ENCODE results near the gene NUDT9.
"Not testable (repeated sequence)": the region's sequence is repeated elsewhere in the genome, so short reads cannot be mapped to it uniquely, and the experiment has no call there.

The NUDT9 gene

DNA sequence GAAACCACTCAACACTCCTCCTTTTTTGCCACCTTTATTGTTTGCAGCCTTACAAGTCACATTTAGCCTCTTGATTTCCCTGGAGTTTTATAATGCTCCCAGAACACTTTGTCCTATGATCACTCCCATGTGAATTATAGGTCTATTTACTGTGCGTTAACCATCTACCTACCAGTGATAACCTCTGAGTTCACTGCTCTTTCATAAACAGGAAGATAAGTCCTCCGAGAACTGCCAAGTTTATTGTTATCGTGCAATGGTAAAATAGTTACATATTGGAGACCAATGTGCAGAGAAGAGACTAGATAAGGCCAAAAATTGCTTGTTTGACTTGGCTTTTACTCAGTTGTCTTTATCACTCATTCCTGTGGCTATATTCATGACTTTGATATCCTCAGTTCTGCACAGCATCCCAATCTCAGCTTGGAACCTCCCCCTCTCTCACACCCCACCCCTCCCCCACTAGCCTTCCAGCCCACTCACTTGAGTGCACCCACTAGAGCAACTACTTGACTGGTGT, 12.9 kb upstream of the NUDT9 start:
- no peak for FAIRE-seq

DNA sequence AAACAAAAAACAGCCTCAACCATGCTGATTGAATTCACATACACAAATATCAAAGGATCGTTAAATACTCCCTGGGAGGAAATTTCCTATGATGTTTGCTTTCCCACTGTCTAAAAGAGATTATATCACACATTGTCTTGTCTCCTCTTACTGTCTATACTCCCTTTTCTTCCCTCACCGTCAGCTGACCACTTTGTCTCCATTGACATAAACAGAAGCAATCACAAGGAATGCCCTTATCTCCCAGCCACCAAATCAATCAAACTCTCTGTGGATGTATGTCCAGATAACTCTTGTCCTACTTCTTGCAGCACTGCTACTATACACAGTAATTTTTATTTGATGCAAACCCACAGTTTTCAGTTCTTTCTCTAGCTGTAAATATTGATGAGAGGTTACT, 12.2 kb upstream of the NUDT9 start:
- no peak for FAIRE-seq

DNA sequence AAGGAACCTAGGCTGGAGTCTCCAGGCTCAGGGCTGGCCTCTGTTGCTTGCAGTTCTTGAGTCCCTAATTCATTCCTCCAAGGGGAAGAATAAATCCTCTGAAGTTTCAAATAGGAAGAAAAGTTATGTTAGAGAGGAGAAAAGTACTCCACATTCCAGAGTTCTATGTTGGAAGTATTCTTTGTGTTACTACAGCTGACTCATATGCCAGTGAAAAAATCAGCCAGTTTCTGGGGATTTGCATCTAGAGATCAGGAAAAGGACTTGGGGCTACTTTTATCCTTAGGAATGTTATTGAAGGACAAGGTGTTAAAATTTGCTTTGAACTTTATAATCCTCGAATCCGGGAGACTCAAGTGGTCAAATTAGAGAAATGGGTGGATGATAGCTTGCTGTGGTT, 11.7 kb upstream of the NUDT9 start:
- no peak for FAIRE-seq

DNA sequence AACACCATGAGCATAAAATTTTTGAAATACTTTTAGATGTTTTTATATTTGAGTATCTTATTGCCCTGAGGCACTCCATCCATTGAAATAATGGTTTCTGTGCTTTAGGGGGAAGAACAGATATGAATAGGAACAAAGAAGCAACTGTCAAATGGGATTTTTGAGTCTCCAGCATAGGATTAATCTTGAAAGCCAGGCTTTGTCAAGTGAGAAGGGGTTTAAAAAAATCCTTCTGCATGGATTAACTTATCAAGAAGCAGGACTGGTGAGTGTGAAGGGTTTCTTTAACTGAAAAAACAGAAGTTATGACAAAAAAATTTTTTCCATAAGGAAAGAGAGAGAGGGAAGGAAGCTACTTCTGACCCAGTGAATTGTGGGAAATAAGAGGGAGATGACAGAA, 7.6 kb upstream of the NUDT9 start:
- FAIRE-seq, result no peak

DNA sequence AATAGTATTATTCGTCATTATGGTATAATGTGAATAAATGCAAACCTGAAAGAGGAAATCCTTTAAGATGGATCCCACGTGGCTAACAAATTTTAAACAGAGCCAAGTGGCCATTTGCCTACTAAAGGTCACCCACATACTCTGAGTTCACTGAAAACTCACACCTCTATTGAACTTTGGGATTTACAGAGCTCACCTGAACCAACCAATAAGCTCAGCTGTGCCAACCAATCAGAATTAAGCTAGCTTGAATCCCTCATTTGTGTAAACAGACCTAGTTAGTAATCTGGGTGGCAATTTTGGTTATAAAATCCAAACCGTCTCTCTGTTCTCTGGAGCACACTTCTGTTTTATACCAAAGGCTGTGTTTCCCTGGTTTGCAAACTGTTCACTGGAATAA, 5.4 kb upstream of the NUDT9 start:
- FAIRE-seq, result no peak

DNA sequence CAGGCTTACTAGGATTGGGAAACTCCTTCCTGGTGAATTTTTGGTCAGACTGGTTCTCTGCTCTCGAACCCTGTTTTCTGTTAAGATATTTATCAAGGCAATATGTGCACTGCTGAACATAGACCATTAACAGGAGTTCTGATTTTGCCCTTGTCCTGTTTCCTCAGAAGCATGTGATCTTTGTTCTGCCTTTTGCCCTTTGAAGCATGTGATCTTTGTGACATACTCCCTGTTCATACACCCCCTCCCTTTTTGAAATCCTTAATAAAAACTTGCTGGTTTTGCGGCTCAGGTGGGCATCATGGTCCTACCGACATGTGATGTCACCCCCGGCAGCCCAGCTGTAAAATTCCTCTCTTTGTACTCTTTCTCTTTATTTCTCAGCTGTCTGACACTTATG, 4.0 kb upstream of the NUDT9 start:
- FAIRE-seq, result not testable (repeated sequence)

DNA sequence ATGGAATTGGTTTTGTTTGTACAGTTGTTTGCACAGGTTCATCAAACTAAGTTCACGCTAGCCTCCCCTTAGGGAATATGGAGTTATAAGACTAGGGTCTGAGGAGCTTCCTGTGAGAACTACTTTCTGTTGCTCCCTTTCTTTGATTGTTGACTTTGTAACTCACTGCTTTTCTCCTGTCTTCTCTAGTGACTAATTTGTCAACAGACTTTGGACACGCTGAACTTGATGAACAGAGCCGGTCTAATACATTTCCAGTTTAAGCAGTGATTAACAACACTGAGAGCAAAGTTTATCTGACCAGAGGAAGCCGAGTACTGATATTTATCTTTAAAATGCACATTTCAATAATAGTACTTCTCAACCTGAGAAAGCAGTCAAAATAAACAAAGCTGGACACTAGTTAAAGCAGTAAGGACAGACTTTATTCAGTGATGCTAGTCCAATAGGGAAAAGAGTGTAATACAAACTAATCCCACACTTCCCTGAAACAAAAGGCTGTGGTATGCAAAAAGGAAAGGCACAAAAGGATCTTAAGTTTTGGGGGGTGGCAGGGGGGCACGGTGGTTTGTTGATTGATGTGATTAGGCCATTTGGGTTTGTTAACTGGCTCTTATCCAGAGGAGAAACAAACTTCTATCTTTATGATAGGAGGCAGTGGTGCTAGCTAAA, 2.7 kb upstream of the NUDT9 start:
- no peak for FAIRE-seq

DNA sequence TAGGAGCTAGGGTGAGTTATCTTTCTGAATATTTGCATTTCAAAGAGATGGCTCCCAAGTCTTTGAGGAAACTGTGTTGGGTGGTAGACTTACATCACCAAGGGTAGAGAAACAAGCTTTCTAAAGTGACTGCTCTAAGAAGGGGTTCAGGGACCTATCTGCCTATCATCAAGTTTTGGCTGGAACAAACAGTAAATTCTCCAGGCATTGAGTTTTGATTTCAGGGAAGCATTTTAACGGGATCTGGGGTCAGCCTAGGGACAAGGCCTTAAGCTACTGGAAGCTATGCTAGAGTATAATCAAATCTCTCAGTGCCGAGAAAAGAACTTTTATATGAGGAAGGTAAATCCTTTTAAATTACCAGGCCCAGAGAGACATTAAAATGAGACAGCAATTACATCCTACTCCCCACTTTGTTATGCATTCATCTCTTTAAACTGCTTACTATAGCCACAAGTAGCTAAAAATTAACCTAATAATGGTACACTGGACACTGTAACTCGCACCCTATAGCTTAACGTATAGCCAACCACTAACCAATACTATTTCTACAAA, 2.0 kb upstream of the NUDT9 start:
- FAIRE-seq, result no peak

DNA sequence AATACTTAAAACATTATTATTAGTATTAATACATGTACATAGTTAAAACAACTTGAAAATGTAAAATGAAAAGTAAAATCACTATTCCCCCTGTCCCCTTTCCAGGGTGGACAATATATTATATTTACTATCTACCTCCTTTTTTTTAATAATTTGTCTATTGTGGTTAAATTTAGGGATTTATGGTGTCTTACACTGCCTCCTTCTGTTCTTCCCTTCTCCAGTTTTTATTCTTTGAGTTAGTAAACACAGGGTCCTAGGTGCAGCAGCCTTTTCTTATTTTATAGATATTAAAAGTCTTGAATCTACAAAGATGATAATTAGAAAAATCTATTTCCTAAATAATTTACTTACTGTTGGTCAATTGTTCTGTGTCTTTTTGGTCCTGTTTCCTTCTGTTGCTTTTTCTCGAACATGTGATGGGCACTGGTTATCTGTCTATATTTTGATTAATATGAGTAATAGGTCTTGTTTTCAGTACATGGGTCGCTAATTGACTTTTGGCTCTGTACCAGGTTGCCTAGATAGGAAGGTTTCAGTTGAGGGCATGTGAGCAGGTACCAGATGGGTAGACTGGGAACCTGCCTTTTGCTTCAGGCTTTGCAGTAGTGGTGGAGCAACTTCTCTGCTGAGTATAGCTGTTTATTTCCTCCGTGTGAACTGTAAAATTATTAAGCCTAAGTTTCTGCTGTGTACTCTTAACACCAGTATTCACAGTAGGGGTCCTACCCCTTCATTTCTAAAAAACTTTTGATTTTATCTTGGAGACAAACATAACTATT, 1.1 kb downstream of the NUDT9 start:
- FAIRE-seq, result no peak

DNA sequence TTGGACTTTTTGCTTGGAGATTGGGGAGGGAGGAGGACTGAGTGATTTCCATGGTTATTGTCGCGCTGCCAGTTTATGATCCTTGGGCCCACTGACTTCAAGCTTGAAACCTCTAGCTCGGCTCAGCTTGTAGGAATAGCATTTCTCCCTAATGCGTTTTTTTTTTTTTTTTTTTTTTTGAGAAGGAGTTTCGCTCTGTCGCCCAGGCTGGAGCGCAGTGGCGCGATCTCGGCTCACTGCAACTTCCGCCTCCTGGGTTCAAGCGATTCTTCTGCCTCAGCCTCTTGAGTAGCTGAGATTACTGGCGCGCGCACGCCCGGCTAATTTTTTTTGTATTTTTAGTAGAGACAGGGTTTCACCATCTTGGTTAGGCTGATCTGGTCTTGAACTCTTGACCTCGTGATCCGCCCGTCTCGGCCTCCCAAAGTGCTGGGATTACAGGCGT, 1.7 kb downstream of the NUDT9 start:
- not testable (repeated sequence) for FAIRE-seq

DNA sequence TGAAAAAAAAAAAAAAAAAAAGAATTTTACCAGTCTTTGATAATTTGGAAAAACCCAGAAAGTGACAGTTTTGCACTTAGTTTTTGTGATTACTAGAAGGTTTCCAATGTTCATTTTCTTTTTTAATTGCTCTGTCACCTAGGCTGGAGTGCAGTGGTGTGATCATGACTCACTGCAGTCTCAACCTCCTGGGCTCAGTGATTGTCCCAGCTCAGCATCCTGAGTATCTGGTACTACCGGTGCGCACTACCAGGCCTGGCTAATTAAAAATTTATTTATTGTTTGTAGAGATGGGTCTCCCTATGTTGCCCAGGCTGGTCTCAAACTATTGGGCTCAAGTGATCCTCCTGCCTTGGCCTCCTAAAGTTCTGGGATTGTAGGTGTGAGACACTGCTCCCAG, 3.3 kb downstream of the NUDT9 start:
- FAIRE-seq, result no peak

DNA sequence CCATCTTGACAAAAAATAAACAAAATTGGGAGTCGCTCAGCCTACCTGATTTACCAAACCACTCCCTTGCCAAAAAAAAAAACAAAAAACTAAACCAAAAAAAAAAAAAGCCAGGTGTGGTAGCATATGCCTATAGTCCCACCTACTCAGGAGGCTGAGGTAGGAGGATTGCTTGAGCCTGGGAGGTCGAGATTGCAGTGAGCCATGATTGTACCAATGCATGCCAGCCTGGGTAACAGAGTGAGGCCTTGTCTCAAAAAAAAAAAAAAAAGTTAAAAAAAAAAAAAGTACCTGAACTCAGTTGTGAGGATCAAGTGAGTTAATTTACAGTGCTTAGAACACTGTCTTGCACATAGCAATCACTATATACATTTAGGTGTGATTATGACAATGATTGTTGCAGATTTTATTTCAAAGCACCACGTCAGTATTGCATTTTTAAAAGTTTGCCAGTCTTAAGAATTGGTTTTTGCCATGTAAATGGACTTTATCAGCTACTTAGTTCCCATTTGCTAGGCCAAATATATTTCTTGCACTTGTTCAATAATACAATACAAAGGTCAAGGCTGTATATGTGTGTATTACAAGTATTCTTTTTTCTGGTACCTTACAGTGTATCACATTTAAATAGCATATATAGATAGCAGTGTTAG, 4.6 kb downstream of the NUDT9 start:
- no peak for FAIRE-seq

DNA sequence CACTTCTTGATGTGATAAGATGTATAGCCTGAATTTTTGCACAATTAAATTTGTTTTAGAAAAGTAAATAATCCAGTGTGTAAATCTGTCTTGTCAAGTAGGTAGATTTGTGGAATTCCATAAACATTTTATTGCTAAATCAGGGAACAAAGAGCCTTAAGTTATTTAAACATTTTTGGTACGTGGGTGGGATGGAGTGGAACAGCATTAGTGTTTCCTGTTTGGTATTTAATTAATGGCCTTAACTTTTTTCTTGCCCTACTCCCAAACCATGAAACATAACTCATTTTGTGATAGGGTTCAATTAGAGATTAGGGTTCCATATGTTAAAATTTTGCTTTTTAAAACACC, 5.1 kb downstream of the NUDT9 start:
- no peak for FAIRE-seq

DNA sequence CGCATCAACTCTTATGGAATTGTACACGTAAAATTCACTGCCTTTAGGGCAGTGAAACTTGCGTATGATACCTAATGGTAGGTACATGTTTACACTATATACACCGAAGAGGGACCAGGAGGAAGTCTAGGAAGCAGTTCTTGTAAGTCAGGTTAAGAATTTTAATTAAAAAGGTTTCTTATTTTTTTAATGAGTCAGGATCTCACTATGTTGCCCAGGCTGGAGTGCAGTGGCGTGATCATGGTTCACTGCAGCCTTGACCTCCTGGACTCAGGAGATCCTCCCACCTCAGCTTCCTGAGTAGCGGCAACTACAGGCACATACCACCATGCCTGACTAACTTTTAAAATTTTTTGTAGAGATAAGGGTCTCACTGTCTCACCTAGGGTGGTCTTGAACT, 6.6 kb downstream of the NUDT9 start:
- FAIRE-seq, result no peak

DNA sequence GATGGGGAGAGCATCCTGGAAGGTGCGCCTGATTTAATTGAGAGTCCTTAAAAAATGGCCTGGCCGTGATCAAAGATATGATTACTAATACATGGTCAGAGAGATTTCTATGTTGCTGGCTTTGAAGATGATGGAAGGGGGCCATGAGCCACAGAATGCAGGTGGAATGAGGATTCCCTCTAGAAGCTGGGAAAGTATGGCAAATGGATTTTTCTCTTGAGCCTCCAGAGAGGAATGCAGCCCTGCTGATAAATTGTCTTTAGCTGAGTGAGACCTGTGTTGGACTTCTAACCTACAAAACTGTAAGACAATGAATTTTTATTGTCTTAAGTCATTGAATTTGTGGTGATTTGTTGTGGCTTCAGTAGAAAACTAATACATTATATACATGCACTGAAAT, 7.7 kb downstream of the NUDT9 start:
- no peak for FAIRE-seq

DNA sequence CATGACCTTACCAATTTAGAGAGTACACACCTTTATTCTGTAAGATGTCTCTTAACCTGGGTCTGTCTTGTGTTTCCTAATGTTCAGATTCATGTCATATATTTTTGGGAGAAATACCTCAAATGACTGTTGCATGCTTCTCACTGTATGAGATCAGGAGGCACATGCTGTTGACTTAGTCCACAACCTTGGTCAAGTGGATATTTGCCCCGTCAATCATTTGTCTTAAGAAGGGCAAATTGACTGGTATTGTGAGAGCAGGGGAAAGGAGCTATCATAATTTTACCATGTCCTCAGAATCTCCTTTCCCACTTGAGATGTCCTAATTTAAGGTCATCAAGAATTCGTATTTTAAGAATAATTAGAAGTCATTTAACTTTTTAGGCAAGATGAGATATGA, 11.0 kb downstream of the NUDT9 start:
- FAIRE-seq, result no peak

DNA sequence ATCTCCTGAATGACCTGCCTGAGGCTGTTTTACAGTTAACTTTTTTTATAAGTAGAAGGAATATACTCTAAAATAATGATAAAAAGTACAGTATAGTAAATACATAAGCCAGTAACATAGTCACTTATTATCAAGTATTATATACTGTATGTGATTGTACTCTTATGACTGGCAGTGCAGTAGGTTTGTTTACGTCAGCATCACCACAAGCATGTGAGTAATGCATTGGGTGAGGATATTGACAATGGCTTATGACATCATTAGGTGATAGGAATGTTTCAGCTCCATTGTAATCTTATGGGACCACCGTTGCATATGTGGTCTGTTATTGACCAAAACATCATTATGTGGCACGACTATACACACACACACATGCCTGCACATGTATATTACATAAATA, 20.5 kb downstream of the NUDT9 start:
- no peak for FAIRE-seq

DNA sequence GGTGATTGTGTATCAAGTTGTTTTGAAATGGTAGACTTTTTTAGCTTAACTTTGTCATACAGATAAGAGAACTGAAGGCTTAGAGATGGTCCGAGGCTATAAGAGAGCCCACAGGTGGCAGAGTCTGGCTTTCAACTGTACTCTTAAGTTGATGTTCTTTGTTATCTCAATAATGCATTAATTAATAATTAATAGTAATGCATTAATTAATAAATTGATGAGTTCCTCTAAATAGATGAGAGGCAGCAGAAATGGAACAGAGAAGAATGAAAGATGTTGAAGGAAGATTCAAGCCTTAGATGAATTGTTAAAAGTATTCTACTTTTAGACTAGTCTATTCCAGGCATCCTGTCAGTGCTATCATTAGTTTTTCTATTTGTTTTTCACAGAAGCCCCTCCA, 22.4 kb downstream of the NUDT9 start:
- FAIRE-seq, result no peak

DNA sequence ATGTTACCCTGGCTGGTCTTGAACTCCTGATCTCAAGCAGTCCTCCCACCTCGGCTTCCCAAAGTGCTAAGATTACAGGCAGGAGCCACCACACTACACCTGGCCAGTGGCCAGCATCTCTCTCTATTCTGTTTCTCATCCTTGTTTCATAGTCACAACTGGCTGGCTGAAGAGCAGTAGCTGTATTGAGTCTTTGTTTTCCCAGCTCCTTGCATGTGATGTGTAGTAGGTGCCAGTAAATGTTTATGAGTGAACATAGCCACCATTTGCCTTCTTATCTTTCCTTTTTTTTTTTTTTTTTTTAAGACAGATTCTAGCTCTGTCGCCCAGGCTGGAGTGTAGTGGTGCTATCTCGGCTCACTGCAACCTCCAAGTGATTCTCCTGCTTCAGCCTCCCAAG, 23.6 kb downstream of the NUDT9 start:
- no peak for FAIRE-seq

DNA sequence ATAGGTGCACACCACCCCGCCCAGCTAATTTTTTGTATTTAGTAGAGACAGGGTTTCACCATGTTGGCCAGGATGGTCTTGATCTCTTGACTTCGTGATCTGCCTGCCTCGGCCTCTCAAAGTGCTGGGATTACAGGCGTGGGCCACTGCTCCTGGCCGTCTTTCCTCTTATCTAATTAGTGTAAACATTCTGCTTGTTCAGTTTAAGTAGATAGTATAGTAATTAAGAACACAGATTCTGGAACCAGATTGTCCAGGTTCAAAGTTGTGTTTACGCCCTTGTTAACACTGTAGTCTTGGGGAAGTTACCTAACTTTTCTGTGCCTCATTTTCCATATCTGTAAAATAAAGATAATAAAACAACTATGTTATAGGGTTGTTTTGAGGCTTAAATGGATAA, 24.0 kb downstream of the NUDT9 start:
- not testable (repeated sequence) for FAIRE-seq

DNA sequence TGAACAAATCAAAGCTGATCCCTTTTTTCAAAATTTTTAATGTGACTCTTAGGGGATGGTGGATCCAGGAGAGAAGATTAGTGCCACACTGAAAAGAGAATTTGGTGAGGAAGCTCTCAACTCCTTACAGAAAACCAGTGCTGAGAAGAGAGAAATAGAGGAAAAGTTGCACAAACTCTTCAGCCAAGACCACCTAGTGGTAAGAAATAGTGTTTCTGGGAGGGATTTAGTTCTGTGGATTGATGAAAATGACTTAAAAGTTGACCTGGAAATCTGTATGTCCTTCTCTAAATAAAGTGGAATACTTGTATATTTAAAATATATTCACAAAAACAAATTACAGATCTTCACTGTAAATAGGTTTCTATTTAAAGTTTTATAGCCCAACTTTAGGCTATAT, 29.2 kb downstream of the NUDT9 start:
- FAIRE-seq, result no peak

DNA sequence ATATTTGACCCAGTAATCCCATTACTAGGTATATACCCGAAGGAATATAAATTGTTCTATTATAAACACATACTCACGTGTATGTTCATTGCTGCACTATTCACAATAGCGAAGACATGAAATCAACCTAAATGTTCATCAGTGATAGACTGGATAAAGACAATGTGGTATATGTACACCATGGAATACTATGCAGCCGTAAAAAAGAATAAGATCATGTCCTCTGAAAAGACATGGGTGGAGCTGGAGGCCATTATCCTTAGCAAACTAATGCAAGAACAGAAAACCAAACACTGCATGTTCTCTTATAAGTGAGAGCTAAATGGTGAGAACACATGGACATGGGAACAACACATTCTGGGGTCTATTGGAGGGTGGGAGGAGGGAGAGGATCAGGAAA, 36.5 kb downstream of the NUDT9 start:
- no peak for FAIRE-seq

DNA sequence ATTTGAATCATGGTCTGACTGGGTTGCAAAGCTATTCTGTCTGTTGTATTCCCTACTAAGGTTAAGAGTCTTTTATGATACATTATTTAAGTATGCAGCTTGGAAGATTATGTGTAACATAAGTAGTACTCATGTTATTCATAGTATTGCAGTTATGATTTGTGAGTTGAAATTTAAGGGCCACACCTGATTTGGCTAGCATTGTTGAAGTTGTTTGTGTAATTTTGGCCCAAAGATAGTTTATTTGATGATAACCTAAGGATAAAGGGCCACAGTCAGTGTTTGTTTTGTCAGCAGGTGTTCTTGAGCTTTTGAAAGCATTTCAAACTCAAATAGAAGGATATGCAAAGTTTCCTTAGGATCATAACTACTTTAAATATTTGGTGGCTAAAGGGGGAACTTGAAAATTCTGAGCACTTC, 38.9 kb downstream of the NUDT9 start:
- FAIRE-seq, result no peak

DNA sequence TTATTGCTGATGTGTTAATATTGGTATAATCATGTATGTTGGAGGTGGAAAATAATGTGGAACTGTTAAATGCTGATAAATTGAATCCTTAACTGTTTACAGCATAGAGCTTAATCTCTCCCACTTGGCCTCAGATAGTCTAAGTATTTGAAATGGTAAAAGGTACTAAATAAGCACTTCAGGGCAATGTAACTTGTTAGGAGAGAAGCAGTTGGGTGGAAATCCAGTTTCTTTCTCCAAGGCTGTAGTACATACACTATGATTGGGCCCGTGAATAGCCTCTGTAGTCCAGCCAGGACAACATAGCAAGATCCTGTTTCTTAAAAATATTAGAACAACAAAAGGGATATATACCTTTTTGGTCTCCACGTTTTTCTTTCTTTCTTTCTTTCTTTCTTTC, 39.7 kb downstream of the NUDT9 start:
- FAIRE-seq, result no peak

Measured in endometrium (tissue), 2 donors.